Keratinocyte (primary cell): Measurements from ENCODE around the gene RGS8. TPM values are rescaled to one million over a fixed set of nuclear protein-coding genes. Genes with fewer than 3 reads are reported as not detected.

Experiments used
- DNase-seq: peaks from one replicate; pipeline ENCODE4 v3.0.0-alpha.2; 2011; ENCODE audit warnings: low read depth, missing footprints, low spot score
- FAIRE-seq: peaks from 2 replicates; lab custom pipeline; 2011; peaks lifted over from hg19 to GRCh38; lab: Jason Lieb, UNC
- H2AFZ ChIP-seq: 2 replicates; pipeline ENCODE4 v1.6.0; 2012; ENCODE audit warnings: low read length, control low read depth, inconsistent platforms; ENCODE audit not compliant: control insufficient read depth
- H3K27ac ChIP-seq: 2 replicates; pipeline ENCODE4 v1.5.1; 2011; ENCODE audit warnings: low read length; ENCODE audit not compliant: control insufficient read depth, insufficient read depth
- H3K27me3 ChIP-seq: 3 replicates; pipeline ENCODE4 v1.6.0; 2011; ENCODE audit warnings: low read length; ENCODE audit not compliant: control insufficient read depth, insufficient read depth; ENCODE audit errors: extremely low read depth
- H3K36me3 ChIP-seq, 2 experiments: 2 replicates in 1 of 2; 3 replicates in 1 of 2; pipeline ENCODE4 v1.5.1; 2011; ENCODE audit warnings: low read length in 2 of 2, mild to moderate bottlenecking in 1 of 2; ENCODE audit not compliant: control insufficient read depth in 2 of 2, insufficient read depth in 2 of 2; ENCODE audit errors: extremely low read depth in 1 of 2
- H3K4me1 ChIP-seq: 3 replicates; pipeline ENCODE4 v1.5.1; 2011; ENCODE audit warnings: low read length; ENCODE audit not compliant: control insufficient read depth, insufficient read depth; ENCODE audit errors: extremely low read depth
- H3K4me2 ChIP-seq: 3 replicates; pipeline ENCODE4 v1.6.0; 2011; ENCODE audit warnings: low read depth, low read length; ENCODE audit not compliant: control insufficient read depth, insufficient read depth; ENCODE audit errors: extremely low read depth
- H3K4me3 ChIP-seq, 3 experiments: fragments of 200-600 bp in 1 of 3; sonication (generic) in 1 of 3; 2 replicates in 2 of 3; 3 replicates in 1 of 3; pipeline ENCODE4 v1.5.1; 2011 to 2016; ENCODE audit warnings: low read length in 3 of 3, mild to moderate bottlenecking in 3 of 3, control low read depth in 2 of 3, inconsistent platforms in 1 of 3, low read depth in 1 of 3, mixed read lengths in 1 of 3, mixed run types in 1 of 3, moderate library complexity in 1 of 3; ENCODE audit not compliant: control insufficient read depth in 2 of 3, insufficient read depth in 2 of 3; ENCODE audit errors: extremely low read depth in 1 of 3
- H3K79me2 ChIP-seq: 2 replicates; pipeline ENCODE4 v1.6.0; 2012; ENCODE audit warnings: low read length; ENCODE audit not compliant: control insufficient read depth, insufficient read depth
- H3K9ac ChIP-seq: 3 replicates; pipeline ENCODE4 v1.6.0; 2011; ENCODE audit warnings: low read length; ENCODE audit not compliant: control insufficient read depth, insufficient read depth; ENCODE audit errors: extremely low read depth
- H3K9me1 ChIP-seq: 3 replicates; pipeline ENCODE4 v1.6.0; 2011; ENCODE audit warnings: low read length; ENCODE audit not compliant: control insufficient read depth, insufficient read depth; ENCODE audit errors: extremely low read depth
- H3K9me3 ChIP-seq: 2 replicates; pipeline ENCODE4 v1.5.1; 2012; ENCODE audit warnings: low read depth, low read length; ENCODE audit not compliant: control insufficient read depth
- H4K20me1 ChIP-seq: 3 replicates; pipeline ENCODE4 v1.6.0; 2011; ENCODE audit warnings: low read length; ENCODE audit not compliant: control insufficient read depth, insufficient read depth; ENCODE audit errors: extremely low read depth
- EZH2 ChIP-seq: IDR thresholded peaks from one replicate; pipeline ENCODE4 v1.6.1; 2012; ENCODE audit warnings: inconsistent platforms, mild to moderate bottlenecking, low read length, moderate library complexity
- dilution Hi-C: fragments of 300-500 bp; cut with MboI; formaldehyde crosslinking; loops from one replicate; pipeline ENCODE4 v1.7.0; 2020; ENCODE audit warnings: low sequenced_read_pairs; ENCODE audit not compliant: extremely low pct_ligation_motif_present
- polyA plus RNA-seq, 5 experiments: library from polyadenylated mRNA; depleted of rRNA in 3 of 5; stranded (reverse) in 3 of 5; stranded (forward) in 1 of 5; unstranded in 1 of 5; fragments of >200 nt; gene quantifications; 1 replicate in 1 of 5; 2 replicates in 3 of 5; 3 replicates in 1 of 5; pipeline versions ENCODE4 v1.2.1 to v1.2.3, GENCODE V29; 2011 to 2012; ENCODE audit warnings: missing spikeins in 2 of 5, low read depth in 1 of 5, low replicate concordance in 1 of 5
- TF ChIP-seq, protein P1 (sequence below), 3 experiments: IDR thresholded peaks in 1 of 3; conservative IDR thresholded peaks in 1 of 3; optimal IDR thresholded peaks in 1 of 3; 2 replicates in 2 of 3; 3 replicates in 1 of 3; pipeline versions ENCODE3 to v1.5.1; 2011; ENCODE audit warnings: low read length in 3 of 3, mild to moderate bottlenecking in 3 of 3, moderate library complexity in 2 of 3, control low read depth in 1 of 3, inconsistent platforms in 1 of 3; ENCODE audit not compliant: insufficient read depth in 2 of 3; ENCODE audit errors: extremely low read depth in 1 of 3

RGS8 gene
- polyA plus RNA-seq, 1 donor (not counting 4 experiments of a cell fraction or from before 2014, with no cell fraction given), result not detected

DNA sequence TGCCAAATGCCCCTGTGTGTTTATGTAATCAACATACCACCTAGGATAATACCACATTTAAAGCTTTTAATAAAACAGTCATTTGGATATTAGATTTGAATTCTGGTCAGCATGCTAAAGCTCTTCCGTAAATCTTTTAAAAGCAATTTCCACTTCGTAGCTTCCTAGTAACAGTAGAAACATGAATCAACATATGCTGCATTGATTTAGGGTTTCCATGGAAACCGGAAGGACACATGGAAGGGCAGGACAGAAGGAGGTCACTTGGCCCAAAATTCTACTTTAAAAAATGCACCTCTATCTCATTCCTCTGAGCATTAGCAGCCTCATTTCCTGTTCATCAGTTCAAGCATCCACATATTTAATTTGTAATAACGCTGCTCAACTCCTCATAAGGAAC lies 8.1 kb downstream of the RGS8 start:
- H2AFZ ChIP-seq, result no peak overlapping the region
- H3K4me3 ChIP-seq, result no peak overlapping the region
- no peak overlapping the region for H3K4me2 ChIP-seq
- no peaks in the 10 kb centered on the region for H3K9me1 ChIP-seq
- H3K79me2 ChIP-seq, result no peaks in the 10 kb centered on the region
- no peaks in the 10 kb centered on the region for H3K4me1 ChIP-seq
- H4K20me1 ChIP-seq, result no peaks in the 10 kb centered on the region
- peaks cover 30% of the 10 kb centered on the region for H3K27me3 ChIP-seq
- FAIRE-seq (no peak), DNase-seq (no peak)
- no peak overlapping the region for H3K27ac ChIP-seq
- dilution Hi-C loops, result no loop called here
- H3K9ac ChIP-seq, result no peak overlapping the region
- TF ChIP-seq, protein P1, sequence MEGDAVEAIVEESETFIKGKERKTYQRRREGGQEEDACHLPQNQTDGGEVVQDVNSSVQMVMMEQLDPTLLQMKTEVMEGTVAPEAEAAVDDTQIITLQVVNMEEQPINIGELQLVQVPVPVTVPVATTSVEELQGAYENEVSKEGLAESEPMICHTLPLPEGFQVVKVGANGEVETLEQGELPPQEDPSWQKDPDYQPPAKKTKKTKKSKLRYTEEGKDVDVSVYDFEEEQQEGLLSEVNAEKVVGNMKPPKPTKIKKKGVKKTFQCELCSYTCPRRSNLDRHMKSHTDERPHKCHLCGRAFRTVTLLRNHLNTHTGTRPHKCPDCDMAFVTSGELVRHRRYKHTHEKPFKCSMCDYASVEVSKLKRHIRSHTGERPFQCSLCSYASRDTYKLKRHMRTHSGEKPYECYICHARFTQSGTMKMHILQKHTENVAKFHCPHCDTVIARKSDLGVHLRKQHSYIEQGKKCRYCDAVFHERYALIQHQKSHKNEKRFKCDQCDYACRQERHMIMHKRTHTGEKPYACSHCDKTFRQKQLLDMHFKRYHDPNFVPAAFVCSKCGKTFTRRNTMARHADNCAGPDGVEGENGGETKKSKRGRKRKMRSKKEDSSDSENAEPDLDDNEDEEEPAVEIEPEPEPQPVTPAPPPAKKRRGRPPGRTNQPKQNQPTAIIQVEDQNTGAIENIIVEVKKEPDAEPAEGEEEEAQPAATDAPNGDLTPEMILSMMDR (optimal IDR thresholded peaks at IDR 0.05 in 1 of 3, IDR thresholded peaks at IDR 0.05 in 1 of 3, conservative IDR thresholded peaks at IDR 0.05 in 1 of 3; ENCODE audit: extremely low read depth in 1 of 3, insufficient read depth in 2 of 3, low read length in 3 of 3), result no peak
- no peak for TF ChIP-seq EZH2
- no peaks in the 10 kb centered on the region for H3K36me3 ChIP-seq
- no peaks in the 10 kb centered on the region for H3K9me3 ChIP-seq

DNA sequence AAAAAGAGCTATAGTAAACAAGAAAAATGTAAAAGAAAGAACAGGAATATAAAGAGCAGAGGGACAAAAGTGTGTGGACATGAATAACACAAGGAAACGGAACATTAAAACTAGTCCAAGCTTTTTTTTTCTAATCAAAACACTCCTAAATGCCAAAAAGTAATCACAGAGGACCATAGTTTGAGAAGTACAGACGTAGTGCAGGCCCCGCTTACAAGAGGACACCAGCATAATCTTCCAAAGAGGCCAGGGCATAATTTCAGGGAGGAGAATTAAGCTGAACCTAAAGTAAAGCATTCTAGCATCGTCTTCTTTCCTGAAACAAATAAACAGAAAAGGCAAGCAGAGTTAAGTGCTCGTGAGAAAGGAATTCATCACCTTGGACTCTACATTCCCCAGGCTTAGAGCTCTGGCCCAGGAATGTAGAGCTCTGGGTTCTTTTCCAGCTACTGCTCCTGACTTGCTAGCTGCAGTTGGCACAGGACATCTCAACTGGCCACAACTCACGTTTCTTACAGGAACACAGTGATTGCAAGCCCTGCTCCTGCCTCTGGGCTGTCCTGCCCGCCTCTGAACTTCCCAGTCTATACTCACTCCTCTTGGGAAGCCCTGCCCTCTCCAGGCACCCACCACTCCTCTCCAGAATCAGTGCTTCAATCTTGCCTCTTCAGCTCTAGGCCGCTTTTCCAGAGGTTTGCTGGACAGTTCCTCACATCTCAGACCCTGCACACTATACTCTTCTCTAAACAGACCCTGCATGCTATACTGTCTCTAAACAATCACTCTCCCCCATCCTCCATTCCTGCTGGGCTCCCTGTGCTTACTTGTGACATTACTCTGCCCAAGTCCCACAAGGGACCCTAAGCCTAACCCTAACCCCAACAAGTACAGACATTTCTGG lies 9.8 kb downstream of the RGS8 start:
- no peaks in the 10 kb centered on the region for H3K9me3 ChIP-seq
- DNase-seq (no peak), FAIRE-seq (no peak)
- TF ChIP-seq, protein P1 (optimal IDR thresholded peaks at IDR 0.05 in 1 of 3, IDR thresholded peaks at IDR 0.05 in 1 of 3, conservative IDR thresholded peaks at IDR 0.05 in 1 of 3; ENCODE audit: extremely low read depth in 1 of 3, insufficient read depth in 2 of 3, low read length in 3 of 3), result no peak
- TF ChIP-seq EZH2, result no peak
- no peak overlapping the region for H3K4me2 ChIP-seq
- H3K36me3 ChIP-seq, result no peaks in the 10 kb centered on the region
- no peaks in the 10 kb centered on the region for H3K79me2 ChIP-seq
- no peaks in the 10 kb centered on the region for H4K20me1 ChIP-seq
- dilution Hi-C loops, result no loop called here
- H3K4me3 ChIP-seq, result no peak overlapping the region
- no peak overlapping the region for H3K9ac ChIP-seq
- no peak overlapping the region for H2AFZ ChIP-seq
- H3K4me1 ChIP-seq, result no peaks in the 10 kb centered on the region
- H3K27me3 ChIP-seq, result peaks cover 30% of the 10 kb centered on the region
- no peaks in the 10 kb centered on the region for H3K9me1 ChIP-seq
- H3K27ac ChIP-seq, result no peak overlapping the region
